Right ventricle myocardium inferior (tissue), 1 donor: ENCODE data around the gene NCOA1. TPM values are rescaled to one million over a fixed set of nuclear protein-coding genes. Genes with fewer than 3 reads are reported as not detected.
A peak's percentile ranks its signal among the peaks of the same experiment; 100 is the strongest.
"Not testable (repeated sequence)": the region's sequence is repeated elsewhere in the genome, so short reads cannot be mapped to it uniquely, and the experiment has no call there.

Experiments used
- ATAC-seq: fragments of 200-7000 bp; cut with Tn5 transposase; one replicate; pipeline ENCODE4 v1.9.1; 2020; ENCODE audit warnings: mild to moderate bottlenecking, moderate library complexity
- DNase-seq: peaks from one replicate; pipeline ENCODE4 v3.0.0; 2021; ENCODE audit errors: missing footprints
- intact Hi-C: fragments of 100-400 bp; cut with DNase I; formaldehyde crosslinking; loops from one replicate; pipeline ENCODE4 v1.11.0; 2022
- total RNA-seq: library from RNA; stranded (reverse); fragmentation: NEBNext Ultra II Directional; extraction: Animal tissue kit (Norgen Biotek cat#: 25700); gene quantifications from one replicate; pipeline ENCODE4 v1.2.1, GENCODE V29; 2021
- donor health status: DM: no; HTN: yes; CAD: no; lungs with severe emphysema.

Gene NCOA1
- total RNA-seq, 1 donor from 2014 or later: 31.0 TPM

DNA sequence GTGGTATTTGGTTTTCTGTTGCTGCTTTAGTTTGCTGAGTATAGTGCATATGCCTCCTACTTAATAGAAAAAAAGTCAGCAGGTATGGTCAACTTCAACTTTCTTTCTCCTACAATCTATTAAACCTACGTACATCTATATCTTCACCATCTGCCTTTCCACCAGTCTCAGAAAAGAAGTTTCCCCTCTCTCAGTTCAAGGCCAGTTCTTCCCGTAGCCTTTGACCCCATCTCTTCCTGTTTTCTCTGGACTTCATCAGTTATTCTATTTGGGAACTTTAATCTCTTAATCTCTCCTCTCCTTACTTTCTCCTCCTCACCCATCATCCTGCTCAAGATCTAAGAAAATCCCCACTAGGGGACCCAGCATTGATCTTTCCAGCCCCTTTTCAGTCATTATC lies 296.5 kb downstream of the NCOA1 start:
- no peak for DNase-seq
- intact Hi-C loops: no loop called here
- ATAC-seq: no peak

GRCh38 chr2:24788816-24789215 lies 297.8 kb downstream of the NCOA1 start:
- DNase-seq: no peak
- no peak for ATAC-seq
- intact Hi-C loops: no loop called here

DNA sequence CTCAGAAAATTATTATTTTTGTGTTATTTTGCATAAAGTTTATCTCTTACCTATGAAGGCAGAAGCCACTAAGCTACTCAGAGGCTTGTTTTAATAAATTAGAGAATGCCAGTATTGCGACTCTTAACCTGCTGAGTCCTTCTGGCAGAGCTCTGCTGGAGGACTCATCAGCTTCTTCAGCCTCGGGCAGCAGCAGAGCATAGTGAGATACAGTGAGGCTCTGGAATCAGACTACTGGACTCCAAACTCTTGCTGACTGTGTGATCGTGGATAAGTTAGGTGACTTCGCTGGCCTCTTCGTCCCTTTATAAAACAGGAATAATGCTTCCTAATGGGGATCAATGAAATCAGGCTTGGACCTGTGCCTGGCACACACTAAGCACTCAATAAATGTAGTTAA lies 300.4 kb downstream of the NCOA1 start:
- intact Hi-C loops: loop anchor here (5.0 kb wide), 1 partner anchor 36 kb away; no protein-coding TSS in a partner anchor
- ATAC-seq: no peak
- no peak for DNase-seq

DNA sequence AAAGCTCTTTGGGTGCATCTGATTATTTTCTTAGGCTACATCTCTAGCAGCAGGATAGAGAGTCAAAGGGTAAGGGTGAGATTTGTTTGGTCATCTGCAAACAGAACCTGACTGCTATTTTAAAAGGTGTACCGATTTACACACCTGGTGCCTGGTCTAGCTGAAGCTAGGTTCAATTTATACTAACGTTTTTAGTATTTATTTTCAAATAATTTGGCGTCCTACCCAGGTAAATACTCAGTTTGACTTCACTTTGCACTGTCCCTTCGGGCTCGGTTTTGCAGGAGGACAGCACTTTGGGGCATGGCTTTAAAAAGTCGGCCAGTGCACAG lies 301.5 kb downstream of the NCOA1 start:
- intact Hi-C loops: loop anchor here (5.0 kb wide), 1 partner anchor 35 kb away; no protein-coding TSS in a partner anchor
- no peak for DNase-seq
- ATAC-seq: no peak

DNA sequence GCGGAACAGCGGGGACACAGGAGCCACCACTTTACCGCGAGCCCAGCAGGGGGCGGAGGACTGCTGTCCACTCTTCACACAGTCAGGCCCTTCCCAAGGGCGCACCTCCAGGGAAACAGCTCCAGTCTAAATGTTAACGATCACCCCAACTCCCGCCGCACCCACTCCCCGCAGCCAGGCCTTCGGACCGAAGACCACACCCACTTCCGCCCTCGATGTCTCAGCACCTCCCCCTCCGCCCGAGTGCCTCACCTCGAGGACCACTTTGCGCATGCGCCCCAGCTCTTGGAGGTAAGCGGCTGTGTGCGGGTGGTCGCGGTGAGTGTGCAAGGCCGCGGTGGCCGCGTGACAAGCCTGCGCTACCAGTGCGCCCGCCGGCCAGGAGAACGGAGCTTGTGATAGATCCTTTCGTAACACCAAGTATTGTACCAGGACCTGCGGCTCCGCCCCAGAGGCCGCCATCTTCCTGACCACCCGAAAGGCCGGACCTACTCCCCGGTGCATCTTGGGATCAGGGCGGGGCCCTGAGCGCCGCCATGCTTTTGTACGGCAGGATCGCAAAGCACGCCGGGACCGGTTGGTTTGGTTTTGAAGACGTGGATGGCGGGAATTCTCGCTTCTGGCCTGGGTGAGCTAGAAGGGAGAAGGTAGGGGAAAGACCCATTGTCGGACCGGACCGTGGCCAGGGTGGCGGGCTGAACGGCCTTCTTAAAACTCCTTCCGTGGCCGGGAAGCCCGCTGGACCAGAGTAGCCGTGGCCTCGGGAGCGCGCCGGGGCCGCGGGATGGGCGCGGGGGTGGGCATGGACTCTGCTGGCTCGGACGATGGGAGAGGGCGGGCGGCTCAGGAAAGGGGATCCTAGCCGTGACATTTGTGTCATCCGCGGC lies 302.1 kb downstream of the NCOA1 start, which contains the start of the genes CENPO and PTRHD1:
Gene CENPO (plus strand): TSS at position 552 of the 887 bp plus-strand sequence. CDS start 495 bp downstream, outside the sequence.
Gene PTRHD1 (minus strand): TSS at position 518 of the 887 bp plus-strand sequence. CDS start 14 bp downstream, at position 504.
- ATAC-seq (peak; percentile 99), DNase-seq (peak; percentile 99)
- intact Hi-C loops: loop anchor here (1.0 to 5.0 kb wide), 2 partner anchors 34 to 302 kb away; partner anchors contain the start of gene NCOA1

- DNase-seq: no peak
- intact Hi-C loops: loop anchor here (1.0 to 5.0 kb wide), 2 partner anchors 33 to 303 kb away; partner anchors contain the start of gene NCOA1
- ATAC-seq: no peak
Measured at GRCh38 chr2:24793761-24794435, 302.8 kb downstream of the NCOA1 start.

- intact Hi-C loops: no loop called here
- no peak for ATAC-seq
- DNase-seq: no peak
Measured at GRCh38 chr2:24797644-24798043, 306.6 kb downstream of the NCOA1 start.

- intact Hi-C loops: not testable (repeated sequence)
Measured at GRCh38 chr2:24800487-24800886, 309.4 kb downstream of the NCOA1 start.

GRCh38 chr2:24805811-24806660 lies 315.0 kb downstream of the NCOA1 start:
- intact Hi-C loops, DNase-seq: not testable (repeated sequence)

More at GRCh38 chr2:24800487-24800886, 309.4 kb downstream of the NCOA1 start:
- DNase-seq, ATAC-seq: not testable (repeated sequence)

GRCh38 chr2:24806661-24807036 lies 315.6 kb downstream of the NCOA1 start:
- ATAC-seq (no peak), DNase-seq (no peak)
- intact Hi-C loops: no loop called here

More at GRCh38 chr2:24805811-24806660, 315.0 kb downstream of the NCOA1 start:
- not testable (repeated sequence) for ATAC-seq

- intact Hi-C loops: no loop called here
- ATAC-seq: no peak
- DNase-seq: no peak
Measured at GRCh38 chr2:24809316-24810007, 318.4 kb downstream of the NCOA1 start.

GRCh38 chr2:24813691-24814137 lies 322.7 kb downstream of the NCOA1 start:
- DNase-seq (no peak), ATAC-seq (no peak)
- intact Hi-C loops: no loop called here

DNA sequence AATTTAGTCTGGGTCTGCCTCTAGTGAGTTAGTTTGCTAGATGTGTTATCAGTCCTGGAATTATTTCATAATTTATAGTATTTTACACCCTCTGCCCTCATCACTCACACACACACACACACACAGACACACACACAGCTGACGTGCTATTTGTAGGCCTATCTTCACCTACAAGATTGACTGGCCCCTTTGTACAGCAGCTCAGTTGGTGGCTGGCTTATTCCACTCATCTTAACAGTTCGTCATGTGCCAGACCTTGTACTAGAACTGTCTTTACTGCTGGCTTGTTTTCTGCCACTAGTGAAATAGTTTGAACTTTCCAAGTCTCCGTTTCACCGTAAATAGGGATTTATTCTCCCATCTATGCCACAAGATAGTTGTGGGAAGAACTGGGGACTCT lies 323.5 kb downstream of the NCOA1 start:
- DNase-seq: no peak
- ATAC-seq: no peak
- intact Hi-C loops: no loop called here

DNA sequence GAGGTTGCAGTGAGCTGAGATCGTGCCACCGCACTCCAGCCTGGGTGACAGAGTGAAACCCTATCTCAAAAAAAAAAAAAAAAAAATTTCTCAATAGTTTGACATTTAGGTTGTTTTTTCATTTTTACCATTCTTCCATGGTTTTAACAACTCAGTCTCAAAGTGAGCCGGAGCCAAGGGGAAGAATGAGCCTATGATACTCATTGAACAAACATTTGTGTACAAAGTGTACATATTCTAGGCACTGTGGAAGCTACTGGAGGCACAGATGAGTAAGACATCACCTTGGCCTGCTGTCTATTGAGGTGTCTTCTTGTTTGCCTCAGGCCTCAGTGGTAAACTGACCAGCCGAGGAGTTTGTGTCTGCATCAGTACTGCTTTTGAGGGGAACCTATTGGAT lies 324.1 kb downstream of the NCOA1 start:
- no peak for DNase-seq
- intact Hi-C loops: no loop called here

DNA sequence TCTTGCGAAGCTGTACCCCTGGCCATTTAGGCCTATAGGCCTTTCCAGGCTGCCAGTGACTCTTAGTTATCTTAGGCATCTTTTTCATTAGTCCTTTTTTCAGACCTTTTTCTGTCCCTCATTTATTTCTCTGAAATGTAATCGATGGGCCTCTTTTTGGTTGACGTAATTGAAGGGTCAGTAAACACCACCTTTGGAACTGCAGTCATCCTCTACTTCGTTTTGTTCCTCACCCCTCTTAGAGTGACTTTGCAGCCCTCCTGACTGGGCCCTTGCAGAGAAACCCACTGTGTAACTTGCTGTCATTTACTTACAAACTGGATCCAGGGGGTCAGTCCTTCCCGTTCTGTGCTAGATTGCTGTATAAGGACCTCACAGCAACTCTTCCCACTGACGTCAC lies 325.4 kb downstream of the NCOA1 start:
- DNase-seq (no peak), ATAC-seq (no peak)
- intact Hi-C loops: no loop called here

More for the DNA sequence above, 324.1 kb downstream of the NCOA1 start:
- ATAC-seq: no peak

DNA sequence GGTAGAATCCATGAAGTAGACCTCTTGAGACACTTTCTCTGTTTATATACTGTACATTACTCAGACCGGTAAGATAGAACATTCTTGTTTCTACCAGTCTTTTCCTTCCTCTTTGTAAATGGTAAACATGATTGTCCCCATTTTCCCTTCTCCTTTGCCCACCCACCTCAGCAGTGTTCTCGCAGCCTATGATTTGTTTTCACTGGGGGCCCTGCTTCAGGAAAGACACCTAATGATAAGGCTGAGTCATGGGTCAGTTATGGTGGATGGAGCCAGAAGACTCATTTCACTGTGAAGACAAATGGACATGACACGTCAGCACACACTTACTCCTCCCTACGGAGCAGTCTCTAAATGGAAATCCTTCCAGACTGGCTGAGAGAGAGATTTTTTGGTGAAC lies 325.8 kb downstream of the NCOA1 start:
- intact Hi-C loops: no loop called here
- ATAC-seq: no peak
- DNase-seq: no peak

DNA sequence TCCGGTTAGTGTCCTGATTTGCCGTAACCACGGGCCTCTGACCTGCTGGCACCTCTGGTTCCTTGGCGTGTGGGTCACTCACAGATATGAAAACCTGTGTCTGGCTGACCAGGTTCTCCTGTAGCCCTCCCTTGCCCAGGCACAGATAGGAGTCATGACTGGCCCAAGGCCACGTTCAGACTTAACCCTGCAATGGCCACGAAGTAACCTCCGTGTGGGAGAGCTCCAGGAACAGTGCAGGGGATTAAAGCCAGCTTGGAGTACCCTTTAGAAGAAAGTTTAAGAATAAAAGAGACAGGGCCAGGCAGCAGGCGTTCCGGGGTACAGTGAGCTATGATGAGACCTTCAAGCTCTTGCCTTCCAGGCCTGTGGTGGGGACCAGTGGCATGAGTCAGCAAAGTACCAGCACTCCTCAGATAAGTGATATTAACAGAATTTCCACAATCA lies 327.7 kb downstream of the NCOA1 start:
- ATAC-seq (no peak), DNase-seq (no peak)
- intact Hi-C loops: no loop called here
